Measurements from ENCODE around the gene CRB1.

DNA sequence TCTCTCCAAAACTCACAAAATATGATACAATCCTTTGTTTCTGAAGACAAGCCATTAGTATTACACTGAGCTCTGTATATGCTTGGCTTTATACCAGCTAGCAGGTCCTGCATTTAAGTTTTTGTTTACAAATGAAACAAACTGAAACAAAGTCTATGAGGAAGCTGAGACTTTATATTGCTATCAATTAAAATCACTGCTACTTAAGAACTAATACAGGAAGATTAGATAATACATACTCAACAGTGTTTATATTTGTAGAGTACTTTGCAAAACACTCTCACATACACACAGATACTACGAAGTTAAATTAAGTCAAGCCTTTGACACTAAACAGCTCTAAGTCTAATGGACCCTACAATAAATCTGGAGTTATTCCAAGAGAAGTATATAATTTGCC lies 247.4 kb downstream of the CRB1 start:
- TF ChIP-seq ARNT (IDR thresholded peaks at IDR 0.05) (no peak), FOXA1 (IDR thresholded peaks at IDR 0.05) (no peak), NFRKB (IDR thresholded peaks at IDR 0.05) (no peak)
